K562 (cell line): ENCODE measurements around the gene AMIGO1. TPM values are rescaled to one million over a fixed set of nuclear protein-coding genes. Genes with fewer than 3 reads are reported as not detected.

Experiments used
- ASH1L ChIP-seq: fragments of 450-650 bp; IDR thresholded peaks from 2 replicates; pipeline ENCODE4 v1.6.1; 2018; ENCODE audit warnings: borderline replicate concordance, mild to moderate bottlenecking, low read depth; ENCODE audit not compliant: partially characterized antibody
- DDX20 ChIP-seq: fragments of 450-650 bp; IDR thresholded peaks from 2 replicates; pipeline ENCODE4 v1.6.1; 2016; ENCODE audit warnings: missing genetic modification characterization, low read depth, mild to moderate bottlenecking, missing compliant biosample characterization, moderate library complexity
- FOXM1 ChIP-seq, 2 experiments: fragments of 450-650 bp in 1 of 2; sonication (generic) in 1 of 2; formaldehyde crosslinking in 1 of 2; IDR thresholded peaks; 2 replicates each; pipeline versions ENCODE4 v1.6.1 to v1.9.0; 2017 to 2022; ENCODE audit warnings: low read depth in 2 of 2, mild to moderate bottlenecking in 2 of 2, missing genetic modification reagents in 1 of 2, moderate library complexity in 1 of 2
- GATAD2B ChIP-seq: fragments of 450-650 bp; IDR thresholded peaks from 2 replicates; pipeline ENCODE4 v1.6.1; 2017; ENCODE audit warnings: mild to moderate bottlenecking, borderline replicate concordance
- MCM5 ChIP-seq: fragments of 450-650 bp; IDR thresholded peaks from 2 replicates; pipeline ENCODE4 v1.6.1; 2016; ENCODE audit warnings: low read depth
- NEUROD1 ChIP-seq: fragments of 150-350 bp; IDR thresholded peaks from 2 replicates; pipeline ENCODE4 v1.6.1; 2014; ENCODE audit warnings: borderline replicate concordance, low read length, low read depth; ENCODE audit not compliant: partially characterized antibody
- PHB2 ChIP-seq: fragments of 450-650 bp; IDR thresholded peaks from 2 replicates; pipeline ENCODE4 v1.6.1; 2017; ENCODE audit warnings: low read depth
- XRCC4 ChIP-seq: IDR thresholded peaks from one replicate; pipeline ENCODE4 v1.6.1; 2011; ENCODE audit not compliant: insufficient read depth, insufficient read length; ENCODE audit errors: extremely low read depth
- ZKSCAN8 ChIP-seq: fragments of 200-800 bp; sonication (Bioruptor generic); IDR thresholded peaks from 2 replicates; pipeline ENCODE4 v1.6.1; 2016; ENCODE audit warnings: missing genetic modification characterization, missing compliant biosample characterization
- ZNF121 ChIP-seq: sonication (generic); formaldehyde crosslinking; conservative IDR thresholded peaks from 2 replicates; pipeline ENCODE4 v1.8.0; 2022; ENCODE audit warnings: missing genetic modification reagents
- ZNF239 ChIP-seq: fragments of 250-450 bp; sonication (Bioruptor Pico); IDR thresholded peaks from 2 replicates; pipeline ENCODE4 v1.4.0; 2020; ENCODE audit warnings: mild to moderate bottlenecking
- polyA plus RNA-seq, 8 experiments: library from polyadenylated mRNA; depleted of rRNA in 4 of 8; stranded (reverse) in 5 of 8; unstranded in 3 of 8; fragments of >200 nt; fragmentation: Nextera tagmentation in 2 of 8; fragmentation: Illumina TruSeq in 1 of 8; extraction: Ambion mirVana in 2 of 8; extraction: Trizol in 1 of 8; gene quantifications; 2 replicates each; pipeline versions ENCODE4 v1.2.1 to v1.2.3, GENCODE V29; 2011 to 2014; ENCODE audit warnings: inconsistent platforms in 1 of 8, missing spikeins in 1 of 8
- total RNA-seq, 7 experiments: library from RNA; depleted of rRNA in 6 of 7; stranded (reverse); fragments of >200 nt in 6 of 7; fragmentation: Illumina TruSeq in 2 of 7; extraction: Trizol in 2 of 7; gene quantifications; 2 replicates each; pipeline versions ENCODE4 v1.2.1 to v1.2.3, GENCODE V29; 2011 to 2021; ENCODE audit warnings: low replicate concordance in 1 of 7
- TF ChIP-seq, protein P1 (sequence below): IDR thresholded peaks from 2 replicates; pipeline ENCODE4 v1.6.1; 2016; ENCODE audit warnings: missing genetic modification characterization, missing compliant biosample characterization
- TF ChIP-seq, protein P2 (sequence below): fragments of 250-450 bp; sonication (Bioruptor Pico); IDR thresholded peaks from 2 replicates; pipeline ENCODE4 v1.8.0; 2021; ENCODE audit warnings: mild to moderate bottlenecking, moderate library complexity
- TF ChIP-seq, protein P3 (sequence below): fragments of 450-650 bp; IDR thresholded peaks from 2 replicates; pipeline ENCODE4 v1.6.1; 2018; ENCODE audit warnings: mild to moderate bottlenecking, low read depth; ENCODE audit not compliant: partially characterized antibody
- TF ChIP-seq, protein P4 (sequence below): fragments of 250-450 bp; sonication (Bioruptor Pico); IDR thresholded peaks from 2 replicates; pipeline ENCODE4 v1.4.0; 2020; ENCODE audit warnings: mild to moderate bottlenecking, moderate library complexity
- TF ChIP-seq, protein P5 (sequence below), 3 experiments: fragments of 200-800 bp in 1 of 3; sonication (Bioruptor generic) in 1 of 3; sonication (generic) in 1 of 3; formaldehyde crosslinking in 1 of 3; IDR thresholded peaks; 2 replicates each; pipeline versions ENCODE4 v1.6.1 to v1.8.0; 2016 to 2022; ENCODE audit warnings: mild to moderate bottlenecking in 2 of 3, missing compliant biosample characterization in 2 of 3, missing genetic modification characterization in 2 of 3, missing genetic modification reagents in 1 of 3

AMIGO1 gene
- total and polyA plus RNA-seq, 9 of the 15 experiments (the other 6 are each of a cell fraction or from before 2014, with no cell fraction given) = 0.24 to 1.0 (median 0.54) TPM

DNA sequence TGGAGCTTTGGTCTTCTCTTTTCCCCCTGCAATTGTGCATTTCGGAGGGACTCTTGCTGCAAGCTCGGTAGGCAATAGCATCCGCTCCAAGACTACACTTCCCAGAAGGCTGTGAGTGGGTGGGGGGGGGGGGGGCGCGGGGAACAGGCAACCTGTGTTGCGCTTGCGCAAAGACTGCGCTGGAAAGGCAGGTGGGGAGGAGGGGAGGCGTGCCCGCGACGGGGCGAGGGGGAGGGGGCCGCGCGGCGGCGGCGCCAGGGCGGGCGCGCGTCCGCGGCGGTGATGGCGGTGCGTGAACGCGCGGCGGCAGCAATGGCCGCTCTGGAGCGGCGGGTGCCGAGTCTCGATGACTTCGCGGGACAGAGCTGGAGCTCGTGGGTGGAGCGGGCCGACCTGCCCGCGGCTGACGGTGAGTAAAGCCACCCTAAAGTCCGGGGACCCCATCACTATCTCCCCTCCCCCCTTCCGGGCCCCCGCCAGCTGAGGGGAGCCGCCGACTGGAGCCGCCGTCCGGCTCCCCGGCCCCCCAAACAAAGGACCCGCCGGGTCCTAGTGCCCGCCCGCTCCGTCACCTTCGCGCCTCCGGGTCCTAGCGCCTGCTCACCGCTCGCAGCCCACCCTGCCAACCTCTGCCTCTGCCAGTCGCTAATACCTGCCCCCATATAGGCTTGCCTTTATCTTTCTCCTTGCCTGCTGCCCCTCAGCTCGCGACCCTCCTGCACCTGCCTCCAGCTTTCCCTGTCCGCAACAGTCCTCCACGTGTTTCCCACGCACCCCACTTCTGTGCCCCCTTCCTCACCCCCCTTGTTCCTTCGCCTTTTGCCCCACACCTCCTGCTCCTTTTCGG lies 25.6 kb downstream of the AMIGO1 start, which contains the start of gene ATXN7L2 (continued):
- TF ChIP-seq XRCC4 (no peak), MCM5 (no peak), ZKSCAN8 (0 out of 2 replicates have a peak, but pooled peaks have one; percentile 32), ZNF121 (no peak), GATAD2B (peak; percentile 90), ASH1L (peak; percentile 69), NEUROD1 (peak; percentile 99), PHB2 (no peak), DDX20 (tag) (no peak), ZNF239 (CRISPR knock-in tag) (no peak), FOXM1 (IDR thresholded peaks at IDR 0.05; ENCODE audit: low read depth) (peak; percentile 99), FOXM1 (CRISPR knock-in tag; IDR thresholded peaks at IDR 0.05; ENCODE audit: low read depth) (peak; percentile 92)
- TF ChIP-seq, protein P1, sequence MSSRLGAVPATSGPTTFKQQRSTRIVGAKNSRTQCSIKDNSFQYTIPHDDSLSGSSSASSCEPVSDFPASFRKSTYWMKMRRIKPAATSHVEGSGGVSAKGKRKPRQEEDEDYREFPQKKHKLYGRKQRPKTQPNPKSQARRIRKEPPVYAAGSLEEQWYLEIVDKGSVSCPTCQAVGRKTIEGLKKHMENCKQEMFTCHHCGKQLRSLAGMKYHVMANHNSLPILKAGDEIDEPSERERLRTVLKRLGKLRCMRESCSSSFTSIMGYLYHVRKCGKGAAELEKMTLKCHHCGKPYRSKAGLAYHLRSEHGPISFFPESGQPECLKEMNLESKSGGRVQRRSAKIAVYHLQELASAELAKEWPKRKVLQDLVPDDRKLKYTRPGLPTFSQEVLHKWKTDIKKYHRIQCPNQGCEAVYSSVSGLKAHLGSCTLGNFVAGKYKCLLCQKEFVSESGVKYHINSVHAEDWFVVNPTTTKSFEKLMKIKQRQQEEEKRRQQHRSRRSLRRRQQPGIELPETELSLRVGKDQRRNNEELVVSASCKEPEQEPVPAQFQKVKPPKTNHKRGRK (tag) = no peak
- TF ChIP-seq, protein P2, sequence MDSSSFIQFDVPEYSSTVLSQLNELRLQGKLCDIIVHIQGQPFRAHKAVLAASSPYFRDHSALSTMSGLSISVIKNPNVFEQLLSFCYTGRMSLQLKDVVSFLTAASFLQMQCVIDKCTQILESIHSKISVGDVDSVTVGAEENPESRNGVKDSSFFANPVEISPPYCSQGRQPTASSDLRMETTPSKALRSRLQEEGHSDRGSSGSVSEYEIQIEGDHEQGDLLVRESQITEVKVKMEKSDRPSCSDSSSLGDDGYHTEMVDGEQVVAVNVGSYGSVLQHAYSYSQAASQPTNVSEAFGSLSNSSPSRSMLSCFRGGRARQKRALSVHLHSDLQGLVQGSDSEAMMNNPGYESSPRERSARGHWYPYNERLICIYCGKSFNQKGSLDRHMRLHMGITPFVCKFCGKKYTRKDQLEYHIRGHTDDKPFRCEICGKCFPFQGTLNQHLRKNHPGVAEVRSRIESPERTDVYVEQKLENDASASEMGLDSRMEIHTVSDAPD (CRISPR knock-in tag) = no peak
- TF ChIP-seq, protein P3, sequence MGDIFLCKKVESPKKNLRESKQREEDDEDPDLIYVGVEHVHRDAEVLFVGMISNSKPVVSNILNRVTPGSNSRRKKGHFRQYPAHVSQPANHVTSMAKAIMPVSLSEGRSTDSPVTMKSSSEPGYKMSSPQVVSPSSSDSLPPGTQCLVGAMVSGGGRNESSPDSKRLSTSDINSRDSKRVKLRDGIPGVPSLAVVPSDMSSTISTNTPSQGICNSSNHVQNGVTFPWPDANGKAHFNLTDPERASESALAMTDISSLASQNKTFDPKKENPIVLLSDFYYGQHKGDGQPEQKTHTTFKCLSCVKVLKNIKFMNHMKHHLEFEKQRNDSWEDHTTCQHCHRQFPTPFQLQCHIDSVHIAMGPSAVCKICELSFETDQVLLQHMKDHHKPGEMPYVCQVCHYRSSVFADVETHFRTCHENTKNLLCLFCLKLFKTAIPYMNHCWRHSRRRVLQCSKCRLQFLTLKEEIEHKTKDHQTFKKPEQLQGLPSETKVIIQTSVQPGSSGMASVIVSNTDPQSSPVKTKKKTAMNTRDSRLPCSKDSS = peak; percentile 26
- TF ChIP-seq, protein P4, sequence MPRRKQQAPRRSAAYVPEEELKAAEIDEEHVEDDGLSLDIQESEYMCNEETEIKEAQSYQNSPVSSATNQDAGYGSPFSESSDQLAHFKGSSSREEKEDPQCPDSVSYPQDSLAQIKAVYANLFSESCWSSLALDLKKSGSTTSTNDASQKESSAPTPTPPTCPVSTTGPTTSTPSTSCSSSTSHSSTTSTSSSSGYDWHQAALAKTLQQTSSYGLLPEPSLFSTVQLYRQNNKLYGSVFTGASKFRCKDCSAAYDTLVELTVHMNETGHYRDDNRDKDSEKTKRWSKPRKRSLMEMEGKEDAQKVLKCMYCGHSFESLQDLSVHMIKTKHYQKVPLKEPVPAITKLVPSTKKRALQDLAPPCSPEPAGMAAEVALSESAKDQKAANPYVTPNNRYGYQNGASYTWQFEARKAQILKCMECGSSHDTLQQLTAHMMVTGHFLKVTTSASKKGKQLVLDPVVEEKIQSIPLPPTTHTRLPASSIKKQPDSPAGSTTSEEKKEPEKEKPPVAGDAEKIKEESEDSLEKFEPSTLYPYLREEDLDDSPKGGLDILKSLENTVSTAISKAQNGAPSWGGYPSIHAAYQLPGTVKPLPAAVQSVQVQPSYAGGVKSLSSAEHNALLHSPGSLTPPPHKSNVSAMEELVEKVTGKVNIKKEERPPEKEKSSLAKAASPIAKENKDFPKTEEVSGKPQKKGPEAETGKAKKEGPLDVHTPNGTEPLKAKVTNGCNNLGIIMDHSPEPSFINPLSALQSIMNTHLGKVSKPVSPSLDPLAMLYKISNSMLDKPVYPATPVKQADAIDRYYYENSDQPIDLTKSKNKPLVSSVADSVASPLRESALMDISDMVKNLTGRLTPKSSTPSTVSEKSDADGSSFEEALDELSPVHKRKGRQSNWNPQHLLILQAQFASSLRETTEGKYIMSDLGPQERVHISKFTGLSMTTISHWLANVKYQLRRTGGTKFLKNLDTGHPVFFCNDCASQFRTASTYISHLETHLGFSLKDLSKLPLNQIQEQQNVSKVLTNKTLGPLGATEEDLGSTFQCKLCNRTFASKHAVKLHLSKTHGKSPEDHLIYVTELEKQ (CRISPR knock-in tag) = no peak
- TF ChIP-seq, protein P5, sequence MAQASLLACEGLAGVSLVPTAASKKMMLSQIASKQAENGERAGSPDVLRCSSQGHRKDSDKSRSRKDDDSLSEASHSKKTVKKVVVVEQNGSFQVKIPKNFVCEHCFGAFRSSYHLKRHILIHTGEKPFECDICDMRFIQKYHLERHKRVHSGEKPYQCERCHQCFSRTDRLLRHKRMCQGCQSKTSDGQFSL (CRISPR knock-in tag; IDR thresholded peaks at IDR 0.05) = peak; percentile 87
- TF ChIP-seq, protein P5 (tag; IDR thresholded peaks at IDR 0.05) = peak in 1 of 2 experiments; percentile 100; a peak in 2 of 4 replicates
